HG03066 (cell line): ENCODE results near the gene PLA2R1.
A peak's percentile ranks its signal among the peaks of the same experiment; 100 is the strongest.

Source experiments
- ATAC-seq: cut with Tn5 transposase; IDR thresholded peaks from one replicate; pipeline ENCODE4 v1.9.1; 2021; ENCODE audit warnings: low read depth; ENCODE audit not compliant: unreplicated experiment

The PLA2R1 gene

DNA sequence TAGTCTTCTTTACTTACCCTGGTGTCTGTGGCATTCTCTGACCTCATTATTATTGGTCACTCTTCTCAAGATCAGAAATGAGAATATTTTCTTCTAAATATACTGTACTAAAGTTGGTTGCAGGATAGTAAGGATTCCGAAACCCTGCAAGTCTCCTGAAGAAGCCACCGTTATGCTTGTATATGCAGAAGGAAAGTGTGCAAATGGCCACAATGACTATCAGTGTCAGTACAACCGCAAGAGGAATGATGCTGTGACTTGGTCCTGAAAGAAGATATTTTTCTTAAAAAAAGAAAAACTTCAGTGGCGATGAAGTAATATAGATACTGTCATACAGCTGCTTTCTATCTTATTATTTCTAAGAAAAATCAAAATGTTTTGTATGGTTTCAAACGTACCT is 120.7 kb downstream of the PLA2R1 start:
- no peak for ATAC-seq

DNA sequence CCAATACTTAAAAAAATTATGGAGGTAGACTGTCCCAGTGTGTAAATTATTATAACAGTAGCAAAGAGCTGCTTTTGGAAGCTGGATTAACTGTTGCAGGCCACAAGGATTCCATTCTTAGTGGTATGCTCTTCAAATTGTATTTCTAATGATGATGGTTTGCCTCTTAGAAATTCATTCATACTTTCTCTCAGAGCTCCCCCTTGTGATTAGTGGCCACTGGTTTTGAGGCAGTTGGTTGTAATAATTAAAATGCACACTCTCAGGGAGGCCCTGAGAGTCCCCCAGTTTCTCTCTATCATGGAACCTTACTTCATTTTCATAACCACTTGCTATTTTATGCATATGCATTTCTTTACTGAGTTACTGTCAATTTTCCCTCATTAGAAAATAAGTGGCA is 122.5 kb downstream of the PLA2R1 start:
- ATAC-seq = peak; percentile 93

- no peak for ATAC-seq
Observed at GRCh38 chr2:159938395-159938794, 124.0 kb downstream of the PLA2R1 start.

GRCh38 chr2:159936471-159936870 is 125.9 kb downstream of the PLA2R1 start:
- ATAC-seq = no peak

- peak; percentile 92 for ATAC-seq
Observed at GRCh38 chr2:159933727-159934049, 128.7 kb downstream of the PLA2R1 start.

GRCh38 chr2:159933040-159933726 is 129.2 kb downstream of the PLA2R1 start:
- no peak for ATAC-seq

DNA sequence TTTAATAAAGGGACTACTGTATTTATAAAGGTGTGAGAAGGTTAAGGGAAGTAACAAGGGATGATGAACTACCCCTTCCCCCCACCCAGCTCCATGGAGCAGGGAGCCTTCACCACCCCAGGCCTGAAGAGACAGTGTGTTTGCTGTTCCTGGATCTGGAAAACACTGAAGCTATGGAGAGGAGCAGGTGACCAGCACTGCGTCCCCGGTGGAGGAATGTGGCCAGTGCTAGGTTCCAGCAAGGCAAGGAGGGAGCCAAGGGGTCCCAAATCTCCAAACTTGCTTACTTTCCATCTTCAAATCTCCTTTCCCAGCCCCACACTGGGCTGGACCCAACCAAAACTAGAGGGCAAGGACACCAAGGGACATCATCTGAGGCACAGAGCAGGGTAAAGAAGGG is 135.7 kb downstream of the PLA2R1 start:
- no peak for ATAC-seq

DNA sequence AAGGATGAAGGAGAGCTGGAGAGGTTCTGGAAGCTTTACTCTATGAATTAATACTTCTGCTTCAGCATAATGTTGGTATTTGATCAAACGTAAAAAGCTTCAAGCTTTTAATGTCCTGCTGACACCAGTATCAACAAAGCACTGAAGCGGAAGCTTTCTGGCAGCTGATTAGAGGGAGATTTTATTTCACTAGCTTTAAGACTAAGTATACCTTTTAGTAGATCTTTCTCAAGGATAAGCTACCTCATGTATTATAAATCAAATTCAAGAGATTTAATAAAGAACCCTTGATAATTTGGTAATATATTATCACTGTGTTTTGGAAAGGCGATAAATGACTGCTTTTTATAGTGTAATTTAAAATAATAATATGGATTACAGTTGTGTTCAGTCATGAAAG is 136.4 kb downstream of the PLA2R1 start:
- no peak for ATAC-seq

DNA sequence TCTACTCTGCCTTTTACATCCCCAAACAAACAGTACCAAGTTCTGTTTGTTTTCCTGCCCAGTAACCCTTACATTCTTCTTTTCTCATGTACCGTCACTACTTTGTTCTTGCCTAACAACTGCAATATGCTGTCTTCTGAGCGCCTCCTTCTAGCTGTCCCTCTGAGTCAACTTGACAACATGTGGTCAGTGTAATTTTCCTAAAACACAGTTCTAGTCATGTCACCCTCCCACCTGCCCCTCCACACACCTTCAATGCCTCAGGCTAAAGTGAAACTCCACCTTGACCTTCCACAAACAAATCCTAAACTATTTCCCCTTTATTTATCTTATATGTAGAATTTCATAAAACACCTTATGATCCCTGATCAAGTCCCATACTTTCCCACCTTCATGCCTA is 139.9 kb downstream of the PLA2R1 start:
- peak; percentile 74 for ATAC-seq

DNA sequence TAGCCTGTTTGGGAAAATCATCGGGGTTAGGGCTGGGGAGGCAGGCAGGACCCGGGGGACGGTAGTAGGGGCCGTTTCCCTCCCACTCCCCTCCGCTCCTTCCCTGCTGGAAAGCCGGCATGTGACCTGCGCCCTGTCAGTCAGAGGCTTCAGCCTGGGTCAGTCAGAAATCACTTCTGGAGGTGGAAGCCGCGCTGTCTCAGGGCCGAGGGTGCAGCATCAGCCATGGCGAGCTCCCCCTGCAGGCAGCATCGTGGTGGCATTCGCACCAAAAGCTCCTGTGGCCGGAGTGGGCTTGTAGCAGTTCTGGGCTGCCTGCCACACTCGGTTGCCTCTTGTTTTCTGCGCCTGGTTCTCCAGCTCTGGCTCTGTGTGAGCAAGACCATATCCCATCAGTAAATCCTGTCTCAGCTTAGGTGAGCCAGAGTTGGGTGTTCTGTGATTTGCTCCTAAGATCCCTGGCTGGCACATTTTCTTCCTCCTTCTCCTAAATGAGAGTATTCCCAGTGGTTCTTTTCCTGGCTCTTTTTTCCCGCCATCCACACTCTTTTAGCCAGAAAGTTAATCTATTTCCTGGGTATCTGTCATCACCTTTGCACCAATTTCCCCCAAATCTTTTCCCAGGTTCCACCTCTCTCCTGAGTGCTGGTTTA is 140.5 kb downstream of the PLA2R1 start:
- peak; percentile 90 for ATAC-seq

- ATAC-seq = no peak
Observed at GRCh38 chr2:159916511-159916910, 145.9 kb downstream of the PLA2R1 start.

GRCh38 chr2:159913900-159914299 is 148.5 kb downstream of the PLA2R1 start:
- no peak for ATAC-seq

GRCh38 chr2:159912580-159912979 is 149.8 kb downstream of the PLA2R1 start:
- no peak for ATAC-seq

DNA sequence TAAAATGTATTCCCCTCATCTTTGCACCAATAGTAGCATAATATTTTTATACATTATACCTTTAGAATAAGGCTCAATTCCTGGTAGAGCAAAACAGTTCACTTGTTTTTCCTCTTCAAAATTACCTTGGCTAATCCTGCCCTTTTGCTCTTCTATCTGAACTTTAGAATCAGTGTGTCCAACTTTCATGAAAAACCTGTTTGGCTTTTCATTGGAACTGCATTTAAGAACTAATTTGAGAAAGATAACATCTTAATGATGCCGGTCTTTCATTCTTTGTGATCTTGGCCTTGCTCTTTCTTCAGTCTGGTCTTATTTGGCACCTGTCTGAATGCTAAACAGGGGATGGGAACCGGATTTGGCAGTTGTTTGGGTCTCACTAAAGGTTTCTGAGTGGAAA is 151.5 kb downstream of the PLA2R1 start:
- ATAC-seq = no peak

DNA sequence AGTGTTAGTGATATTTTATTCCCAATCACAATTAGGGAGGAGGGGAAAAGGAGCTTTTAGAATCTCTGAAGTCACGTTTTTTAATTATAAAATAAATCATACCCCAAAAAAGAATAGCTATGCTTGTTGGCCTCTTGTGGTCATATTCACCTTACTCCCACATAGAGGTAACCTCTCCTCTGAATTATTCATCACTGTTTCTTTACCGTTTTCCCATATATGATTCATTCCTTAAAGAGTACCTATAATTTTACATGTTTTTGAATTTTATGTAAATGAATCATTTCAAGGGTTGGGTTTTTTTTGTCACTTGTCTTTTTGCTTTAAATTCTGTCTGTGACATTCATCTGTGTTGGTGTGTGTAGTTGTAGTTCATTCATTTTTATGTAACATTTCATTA is 153.8 kb downstream of the PLA2R1 start:
- no peak for ATAC-seq

DNA sequence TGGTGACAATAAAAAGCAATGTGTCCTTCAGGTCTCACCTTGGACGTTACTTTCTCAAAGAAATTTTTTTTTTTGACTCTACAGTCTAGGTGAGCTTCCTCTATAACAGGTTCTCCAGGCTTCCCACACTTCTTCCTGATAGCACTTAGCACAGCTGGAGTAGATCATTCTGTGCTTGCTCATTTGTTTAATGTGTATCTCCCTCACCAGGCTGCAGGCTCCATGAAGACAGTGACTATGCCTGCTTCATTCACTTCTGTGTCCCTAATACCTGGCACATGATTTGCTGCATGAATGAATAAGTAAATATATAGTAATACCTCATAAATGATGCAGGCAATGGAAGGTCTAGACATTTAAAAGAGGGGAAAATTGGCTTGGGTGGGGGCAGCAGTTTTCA is 154.5 kb downstream of the PLA2R1 start:
- ATAC-seq = no peak

DNA sequence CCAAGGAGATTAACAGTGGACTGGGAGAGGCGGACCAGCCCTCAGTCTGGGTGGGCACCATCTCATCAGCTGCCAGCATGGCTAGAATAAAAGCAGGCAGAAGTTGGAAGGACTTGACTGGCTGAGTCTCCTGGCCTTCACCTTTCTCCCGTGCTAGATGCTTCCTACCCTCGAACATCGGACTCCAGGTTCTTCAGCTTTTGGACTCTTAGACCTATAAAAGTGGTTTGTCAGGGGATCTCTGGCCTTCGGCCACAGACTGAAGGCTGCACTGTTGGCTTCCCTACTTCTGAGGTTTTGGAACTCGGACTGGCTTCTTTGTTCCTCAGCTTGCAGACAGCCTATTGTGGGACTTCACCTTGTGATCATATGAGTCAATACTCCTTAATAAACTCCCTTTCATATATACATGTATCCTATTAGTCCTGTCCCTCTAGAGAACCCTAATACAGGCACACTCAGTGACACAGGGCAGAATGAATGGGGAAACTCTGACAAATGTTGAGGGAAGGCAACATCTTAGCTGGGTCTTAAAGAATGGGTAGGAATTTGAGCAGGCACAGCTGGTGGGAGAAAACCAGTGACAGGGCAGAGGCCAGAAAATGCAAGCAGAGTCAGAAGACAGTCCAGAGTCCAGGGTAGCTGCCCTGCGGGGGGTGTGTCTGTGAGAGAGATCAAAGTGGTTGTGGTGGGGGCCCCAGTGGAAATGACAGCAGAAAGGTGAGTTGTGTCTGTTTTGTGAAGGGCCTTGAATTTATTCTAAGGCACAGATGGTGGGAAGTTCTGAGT is 156.3 kb downstream of the PLA2R1 start:
- ATAC-seq = no peak

DNA sequence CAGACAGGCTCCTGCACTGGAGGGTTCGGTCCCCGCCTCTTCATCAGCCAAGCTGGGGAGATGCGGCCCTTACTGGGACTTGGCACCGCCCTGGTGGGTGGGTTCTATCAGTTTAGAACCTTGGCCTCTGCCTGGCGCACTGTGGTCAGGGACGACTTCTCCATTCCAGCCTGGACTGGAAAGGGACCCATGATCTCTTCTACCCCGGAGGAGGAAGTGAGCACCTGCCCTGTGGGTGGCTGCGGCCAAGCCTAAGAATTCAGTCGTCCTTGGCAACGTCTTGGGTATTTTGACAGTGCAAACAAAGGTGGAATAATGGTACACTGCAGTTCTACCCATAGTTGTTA is 157.5 kb downstream of the PLA2R1 start:
- peak; percentile 44 for ATAC-seq

GRCh38 chr2:159904127-159904958 is 158.1 kb downstream of the PLA2R1 start, which contains the start of gene LY75:
Gene LY75 (minus strand): TSS chr2:159904756.
- peak; percentile 83 for ATAC-seq

DNA sequence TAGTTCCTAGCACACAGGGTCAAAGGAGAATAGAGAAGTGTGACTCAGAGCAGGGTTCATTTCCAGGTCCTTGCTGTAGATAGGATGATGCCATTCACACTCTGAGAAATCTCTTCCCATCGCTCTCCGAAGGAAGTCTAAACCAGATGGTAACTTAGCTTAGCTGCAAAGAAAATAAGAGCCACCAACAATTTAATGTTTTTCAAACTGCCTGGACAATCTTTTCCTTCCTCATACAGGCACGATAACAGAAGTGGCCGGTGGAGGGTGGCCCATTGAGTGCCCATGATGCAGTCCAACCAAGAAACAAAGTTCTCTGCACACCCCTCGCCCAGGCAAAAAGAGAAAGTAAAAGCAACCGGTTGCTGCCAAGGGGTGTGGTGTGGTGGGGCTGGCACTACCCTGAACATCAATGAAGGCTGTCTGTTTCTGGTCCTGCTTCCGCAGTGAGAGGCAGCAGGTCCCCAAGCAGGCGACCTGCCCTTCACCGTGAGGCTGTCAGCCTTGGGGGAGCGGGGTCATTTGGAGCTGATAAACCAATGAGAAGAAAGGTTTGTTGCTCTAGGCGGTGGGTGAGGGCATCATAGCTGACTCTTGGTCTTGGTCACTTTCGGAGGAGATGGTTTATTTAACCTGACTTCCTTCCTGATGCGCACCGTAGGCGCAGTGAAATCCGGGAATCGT is 158.8 kb downstream of the PLA2R1 start:
- peak; percentile 22 for ATAC-seq
